HG03175 (cell line): Measurements from ENCODE around the gene BRD7.

ENCODE experiments used
- ATAC-seq: cut with Tn5 transposase; IDR thresholded peaks from one replicate; pipeline ENCODE4 v1.9.1; 2021; ENCODE audit warnings: mild to moderate bottlenecking, moderate library complexity; ENCODE audit not compliant: unreplicated experiment

BRD7 gene

DNA sequence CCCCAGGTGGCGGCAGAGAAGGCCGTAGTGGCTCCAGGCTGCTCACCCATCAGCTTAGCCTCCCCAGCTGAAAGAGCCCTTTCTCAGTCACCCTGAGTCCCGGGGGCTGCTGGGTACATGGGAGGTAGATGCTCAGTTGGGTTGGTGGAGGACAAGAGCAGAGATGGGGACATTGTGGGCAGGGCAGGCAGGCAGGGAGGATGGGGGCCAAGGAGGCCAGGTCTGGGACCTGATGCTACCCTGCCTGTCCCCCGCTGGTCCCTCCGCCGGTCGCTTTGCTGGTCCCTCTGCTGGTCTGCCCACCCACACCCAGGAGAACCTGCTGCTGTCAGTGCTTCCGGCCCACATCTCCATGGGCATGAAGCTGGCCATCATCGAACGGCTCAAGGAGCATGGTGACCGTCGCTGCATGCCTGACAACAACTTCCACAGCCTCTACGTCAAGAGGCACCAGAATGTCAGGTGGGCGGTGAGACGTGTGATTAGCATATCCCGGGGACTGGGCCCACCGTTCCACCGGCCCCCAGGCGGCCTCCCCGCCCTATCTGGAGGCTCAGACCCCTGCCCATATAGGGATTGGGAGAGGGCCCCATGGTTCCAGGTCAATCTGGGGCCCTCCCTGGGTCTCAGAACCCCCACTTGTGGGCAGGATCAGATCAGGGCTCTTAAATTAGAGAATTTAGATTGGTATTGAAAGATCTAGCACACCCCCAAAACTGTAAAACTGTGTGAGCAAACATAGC, 75.6 kb downstream of the BRD7 start:
- no peak for ATAC-seq

DNA sequence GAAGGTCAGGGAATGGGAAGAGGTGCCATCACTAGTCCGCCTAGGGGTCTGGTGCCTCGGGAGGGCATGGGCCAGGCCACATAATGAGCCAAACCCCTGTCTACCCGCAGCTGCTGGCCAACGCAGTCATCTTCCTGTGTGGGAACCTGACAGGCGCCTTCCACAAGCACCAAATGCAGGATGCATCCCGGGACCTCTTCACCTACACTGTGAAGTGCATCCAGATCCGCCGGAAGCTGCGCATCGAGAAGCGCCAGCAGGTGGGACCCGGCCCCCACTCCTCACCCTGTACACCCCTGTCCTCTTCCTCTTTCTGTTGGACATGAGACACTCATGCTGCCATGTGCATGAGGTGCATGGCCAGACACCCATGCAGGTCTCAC, 76.2 kb downstream of the BRD7 start:
- no peak for ATAC-seq

DNA sequence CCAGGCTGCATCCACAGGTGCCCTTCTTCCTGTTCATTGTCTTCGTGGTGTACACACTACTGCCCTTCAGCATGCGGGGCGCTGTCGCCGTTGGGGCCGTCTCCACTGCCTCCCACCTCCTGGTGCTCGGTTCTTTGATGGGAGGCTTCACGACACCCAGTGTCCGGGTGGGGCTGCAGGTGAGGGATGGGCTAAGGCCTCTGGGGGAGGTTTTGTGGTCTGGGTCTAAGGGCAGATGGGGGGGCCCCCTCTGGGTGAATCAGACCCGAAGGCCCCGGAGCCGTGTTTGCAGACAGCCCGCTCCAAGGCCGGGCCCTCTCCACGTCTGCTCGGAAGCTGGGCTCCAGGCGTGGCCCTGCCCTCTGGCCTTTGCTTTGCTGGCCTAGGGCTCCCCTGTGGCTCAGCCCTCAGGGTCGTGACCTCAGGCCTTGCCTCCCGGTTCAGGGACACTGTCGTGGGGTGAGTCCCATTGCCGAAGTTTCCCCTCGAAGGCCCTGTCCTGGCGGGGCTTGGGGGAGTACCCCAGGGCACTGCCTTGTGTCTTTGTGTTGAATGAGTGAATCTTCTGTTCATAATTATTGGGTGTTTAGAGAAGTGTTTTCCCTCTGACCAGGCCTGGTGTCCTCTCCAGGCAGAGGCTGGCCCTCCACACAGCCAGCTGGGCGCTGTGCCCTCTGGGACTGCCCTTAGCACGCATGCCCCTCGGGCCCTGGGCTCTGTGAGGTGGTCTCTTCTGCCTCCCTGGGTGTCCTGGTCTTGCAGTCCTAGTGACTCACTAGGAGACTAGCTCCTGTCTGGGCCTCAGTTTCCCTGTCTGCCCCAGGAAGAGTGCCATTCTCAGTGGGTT, 76.8 kb downstream of the BRD7 start:
- no peak for ATAC-seq

DNA sequence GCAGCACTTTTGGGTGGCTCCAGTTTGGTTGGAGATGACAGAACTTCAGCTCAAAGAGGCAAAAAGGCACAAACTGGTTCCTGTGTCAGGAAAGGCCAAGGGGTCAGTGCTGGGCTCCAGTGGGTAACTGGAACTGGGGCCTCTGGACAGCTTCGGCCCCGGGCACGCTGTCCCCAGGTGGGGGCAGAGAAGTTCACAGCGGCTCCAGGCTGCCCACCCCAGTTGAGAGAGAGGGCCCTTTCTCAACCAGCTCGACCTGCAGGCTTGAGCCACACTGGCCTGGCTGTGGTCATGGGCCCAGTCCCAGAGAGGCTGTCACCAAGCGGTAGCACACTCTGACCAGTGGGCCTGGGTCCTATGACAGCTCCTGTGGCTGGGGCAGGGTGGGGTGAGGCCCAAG, 77.9 kb downstream of the BRD7 start:
- no peak for ATAC-seq

DNA sequence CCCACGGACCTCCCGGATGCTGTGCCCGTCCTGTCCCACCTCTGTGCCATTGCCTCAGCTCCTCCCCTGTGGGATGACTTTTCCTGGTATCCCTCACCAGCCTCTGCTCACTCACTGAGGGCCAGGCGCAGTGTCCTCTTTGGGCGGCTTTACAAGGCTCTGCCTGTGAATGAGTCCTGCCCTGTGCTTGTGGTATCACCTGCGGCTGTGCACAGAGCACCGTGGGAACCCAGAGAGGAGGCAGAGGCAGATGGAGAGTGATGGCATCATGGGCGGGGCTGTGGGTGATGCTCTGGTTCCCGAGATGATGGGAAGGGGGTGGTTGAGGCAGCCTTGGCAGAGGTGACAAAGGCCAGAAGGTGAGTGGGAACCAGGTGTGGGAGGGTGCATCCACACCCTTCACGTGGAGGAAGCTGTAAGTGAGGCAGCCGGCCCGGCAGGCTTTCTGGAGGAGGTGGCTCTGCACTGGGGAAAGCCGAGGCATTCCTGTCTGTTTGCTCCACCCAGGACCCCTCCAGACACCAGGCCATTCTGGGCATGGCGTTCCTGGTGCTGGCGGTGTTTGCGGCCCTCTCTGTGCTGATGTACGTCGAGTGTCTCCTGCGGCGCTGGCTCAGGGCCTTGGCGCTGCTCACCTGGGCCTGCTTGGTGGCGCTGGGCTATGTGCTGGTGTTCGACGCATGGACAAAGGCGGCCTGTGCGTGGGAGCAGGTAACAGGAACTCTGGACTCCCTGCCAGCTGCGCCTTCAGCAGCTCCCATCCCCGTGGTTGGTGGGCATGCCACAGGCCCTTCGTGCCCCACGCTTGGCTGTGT, 78.6 kb downstream of the BRD7 start:
- ATAC-seq = no peak

DNA sequence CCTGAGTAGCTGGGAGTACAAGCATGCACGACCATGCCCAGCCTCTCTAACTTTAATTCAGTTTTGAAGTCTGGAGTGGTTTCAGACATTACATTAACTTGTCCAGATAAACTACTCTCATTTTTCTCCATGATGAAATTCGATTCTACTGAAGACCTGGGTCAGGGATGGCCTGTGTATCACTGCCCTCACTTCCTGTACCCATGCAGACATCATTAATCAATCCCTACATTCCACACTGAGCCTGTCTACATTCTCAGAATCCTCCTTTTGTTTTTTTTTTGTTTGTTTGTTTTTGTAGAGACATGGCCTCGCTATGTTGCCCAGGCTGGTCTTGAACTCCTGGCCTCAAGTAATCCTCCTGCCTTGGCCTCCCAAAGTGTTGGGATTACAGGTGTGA, 79.9 kb downstream of the BRD7 start:
- no peak for ATAC-seq

DNA sequence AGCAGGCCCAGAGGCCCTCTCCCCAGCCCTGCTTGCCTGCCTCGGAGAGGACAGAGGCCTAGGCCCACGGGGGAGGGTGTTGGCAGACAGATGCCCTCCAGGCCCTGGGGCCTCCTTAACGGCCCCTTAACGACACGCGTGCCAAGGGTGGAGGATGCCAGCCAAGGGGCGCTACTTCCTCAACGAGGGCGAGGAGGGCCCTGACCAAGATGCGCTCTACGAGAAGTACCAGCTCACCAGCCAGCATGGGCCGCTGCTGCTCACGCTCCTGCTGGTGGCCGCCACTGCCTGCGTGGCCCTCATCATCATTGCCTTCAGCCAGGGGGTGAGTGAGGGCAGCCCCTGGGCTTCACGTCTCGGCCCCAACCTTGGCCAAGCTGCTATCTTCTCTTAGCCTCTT, 80.8 kb downstream of the BRD7 start:
- no peak for ATAC-seq

DNA sequence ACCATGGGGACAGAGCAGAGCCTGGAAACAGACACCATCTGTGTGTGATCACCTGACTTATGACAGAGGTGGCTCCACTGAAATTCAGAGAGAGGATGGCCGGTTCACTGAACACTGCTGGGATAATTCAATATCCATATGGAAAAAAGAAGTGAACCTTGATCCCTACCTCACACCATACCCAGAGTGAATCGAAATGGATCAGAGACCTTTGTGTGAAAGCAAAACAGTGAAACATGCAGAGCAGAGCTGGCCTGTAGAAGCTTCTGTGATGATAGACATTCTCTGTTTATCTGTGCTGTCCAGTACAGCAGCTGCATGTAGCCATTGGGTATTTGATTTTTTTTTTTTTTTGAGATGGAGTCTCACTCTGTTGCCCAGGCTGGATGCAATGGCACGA, 82.1 kb downstream of the BRD7 start:
- no peak for ATAC-seq

DNA sequence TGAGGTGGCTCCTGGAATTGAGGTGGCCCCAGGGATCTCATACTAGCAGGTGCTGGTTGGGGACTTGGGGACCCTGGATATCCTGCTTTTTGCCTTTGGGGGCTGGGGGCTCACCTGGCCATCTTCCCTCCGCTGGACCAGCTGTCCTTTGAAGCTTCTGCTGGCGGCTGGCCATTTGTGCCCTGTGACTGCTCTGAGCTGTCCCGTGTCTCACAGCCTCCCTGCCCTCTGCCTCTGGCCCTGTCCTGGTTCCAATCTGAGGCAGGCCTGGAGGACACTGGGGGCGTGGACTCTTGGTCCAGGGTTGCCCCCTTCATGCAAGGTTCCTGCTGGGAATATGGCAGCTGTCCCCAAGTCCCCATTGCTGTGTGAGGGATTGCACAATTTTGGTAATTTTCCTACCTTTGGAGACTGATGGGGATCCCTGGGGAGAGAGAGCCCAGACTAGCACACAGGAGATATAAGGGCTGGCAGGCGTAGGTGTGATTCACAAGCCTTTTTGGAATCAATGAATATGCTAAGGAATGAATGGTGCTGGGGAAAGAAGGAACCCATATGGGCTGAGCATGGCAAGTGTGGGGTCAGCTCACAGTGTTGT, 83.3 kb downstream of the BRD7 start:
- ATAC-seq = no peak

DNA sequence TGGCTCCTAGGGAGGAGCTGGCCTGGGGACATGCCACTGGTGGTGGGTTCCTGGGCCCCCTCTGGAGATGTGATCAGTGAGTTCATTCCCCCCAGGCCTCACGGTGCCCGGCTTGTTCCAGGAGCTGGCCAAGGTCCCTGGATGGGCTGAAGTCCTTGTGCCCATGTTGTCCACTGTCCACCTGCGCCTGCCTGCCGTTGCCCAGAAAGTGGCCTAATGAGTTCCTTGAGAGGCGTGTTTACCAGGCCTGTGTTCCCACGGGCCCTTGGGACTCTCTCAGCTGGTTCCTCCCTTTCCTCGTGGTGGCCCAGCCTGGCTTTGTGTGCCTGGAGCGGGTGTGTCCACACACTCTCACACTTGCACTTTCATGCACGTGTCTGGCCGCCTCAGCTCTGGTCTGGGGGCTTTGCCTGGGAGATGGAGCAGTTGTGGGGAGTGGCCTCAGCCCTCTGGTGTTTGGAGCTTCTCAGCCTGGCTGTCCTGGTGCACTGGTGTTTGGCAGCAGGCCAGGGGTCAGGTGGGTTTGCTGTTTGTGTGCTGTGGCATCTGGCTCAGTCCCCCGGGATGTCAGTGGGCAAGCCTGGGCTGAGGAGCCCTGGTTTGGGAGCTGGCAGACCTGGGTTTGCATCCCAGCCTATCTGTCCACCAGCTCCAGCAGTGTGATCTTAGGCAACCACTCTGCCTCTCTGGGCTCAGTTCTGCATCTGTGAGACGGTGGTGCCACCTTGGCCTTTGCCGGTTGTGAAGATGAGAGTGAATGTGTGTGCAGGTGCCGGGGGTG, 84.5 kb downstream of the BRD7 start:
- ATAC-seq = no peak

DNA sequence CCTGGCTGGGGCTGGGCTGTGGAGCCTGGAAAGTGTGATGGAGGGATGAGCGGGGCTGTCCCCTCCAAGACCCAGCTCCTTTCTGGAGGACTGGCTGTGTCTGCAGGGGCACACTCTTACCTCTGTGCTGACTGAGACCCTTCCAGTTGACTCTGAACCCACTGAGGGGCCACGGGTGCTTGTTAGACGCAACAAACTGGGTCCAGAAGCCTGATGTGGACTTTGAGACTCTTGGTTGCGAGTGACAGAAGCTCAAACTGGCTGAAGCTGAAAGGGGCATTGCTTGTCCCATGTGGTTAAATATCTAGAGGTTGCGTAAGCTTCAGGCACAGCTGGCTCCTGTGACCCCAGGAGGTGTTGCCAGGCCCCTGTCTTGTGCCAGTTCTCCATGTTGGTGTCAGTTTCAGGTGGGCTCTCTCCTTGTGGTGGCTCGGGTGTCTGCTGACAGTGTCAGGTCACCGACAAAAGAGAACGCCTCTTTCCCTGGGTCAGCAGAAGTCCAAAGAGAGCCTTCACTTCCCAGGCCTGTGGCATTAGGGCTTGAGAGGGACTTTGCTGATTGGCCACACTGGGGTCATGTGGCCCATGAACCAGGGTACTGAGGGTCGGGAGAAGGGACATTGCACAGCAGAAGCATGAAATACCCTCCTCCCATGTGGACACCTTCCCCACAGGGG, 85.7 kb downstream of the BRD7 start:
- ATAC-seq = no peak

DNA sequence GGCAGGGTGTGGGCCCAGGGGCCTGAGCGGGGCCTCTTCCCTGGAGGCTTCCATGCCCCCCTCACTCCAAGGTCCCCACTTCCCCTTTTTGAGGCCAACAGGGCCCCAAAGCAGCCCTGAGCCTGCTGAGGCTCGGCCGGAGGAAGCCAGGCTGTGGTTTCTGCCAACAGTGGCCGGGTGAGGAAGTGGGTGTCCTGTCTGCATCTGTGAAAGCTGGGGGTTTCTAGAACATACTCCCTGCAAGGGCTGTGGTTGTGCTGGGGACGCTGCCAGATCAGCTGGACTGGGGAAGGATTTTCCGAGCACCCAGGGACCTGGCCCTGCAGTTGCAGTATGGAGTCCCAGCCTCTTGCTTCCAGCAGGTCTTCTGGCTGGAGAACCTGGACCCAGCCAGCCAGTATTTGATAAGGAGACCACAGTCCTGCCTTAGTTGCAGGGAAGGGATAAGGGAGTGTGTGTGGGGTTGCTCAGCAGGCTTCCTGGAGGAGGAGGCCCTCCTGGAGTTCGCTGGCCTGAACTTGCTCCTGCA, 86.7 kb downstream of the BRD7 start:
- ATAC-seq = peak; percentile 93

DNA sequence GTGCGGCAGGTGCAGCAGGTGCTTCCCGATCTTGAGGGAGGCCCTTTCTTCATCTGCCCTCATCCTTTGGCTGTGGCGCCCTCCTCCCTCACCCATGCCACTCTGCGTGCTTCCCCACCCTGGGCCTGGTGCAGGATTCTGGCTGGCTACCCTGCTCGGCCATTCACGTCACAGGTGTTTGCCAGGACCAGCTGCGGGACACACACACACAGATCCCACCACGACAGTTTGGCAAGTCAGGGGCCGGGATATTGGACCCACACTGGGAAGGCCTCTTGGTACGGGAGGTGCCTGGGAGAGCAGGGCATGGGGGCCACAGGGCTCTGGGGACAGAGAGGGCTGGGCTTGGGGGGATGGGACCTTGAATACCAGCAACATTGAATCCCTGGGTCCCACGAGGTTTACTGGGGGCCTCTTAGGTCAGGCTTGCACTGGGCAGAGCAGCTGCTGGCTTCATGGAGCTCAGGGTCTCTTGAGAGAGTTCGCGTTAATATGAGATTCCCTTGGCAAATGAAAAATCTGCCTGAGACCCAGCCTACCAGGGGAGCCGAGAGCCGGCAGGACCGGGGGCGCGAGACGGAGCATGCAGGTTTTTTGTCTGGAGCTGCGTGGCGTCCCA, 87.3 kb downstream of the BRD7 start:
- no peak for ATAC-seq

DNA sequence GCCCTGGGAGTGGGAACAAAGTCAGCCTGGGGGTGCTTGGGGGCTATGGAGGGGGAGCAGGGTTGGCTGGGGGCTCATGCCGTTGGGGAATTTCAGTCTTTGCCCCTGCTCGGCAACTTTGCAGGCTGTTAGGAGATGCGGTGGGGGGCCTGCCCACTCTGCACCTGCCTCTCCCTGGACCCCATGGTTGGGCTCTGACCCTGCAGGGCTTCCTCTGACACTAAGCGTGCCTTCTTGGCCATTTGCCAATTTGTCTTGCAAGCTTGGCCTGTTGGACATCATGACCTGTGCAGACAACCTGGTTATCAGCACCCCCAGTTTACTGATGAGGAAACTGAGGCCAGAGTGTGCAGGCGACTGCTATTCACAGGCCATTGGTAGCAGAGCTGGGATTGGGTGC, 87.9 kb downstream of the BRD7 start:
- ATAC-seq = no peak

DNA sequence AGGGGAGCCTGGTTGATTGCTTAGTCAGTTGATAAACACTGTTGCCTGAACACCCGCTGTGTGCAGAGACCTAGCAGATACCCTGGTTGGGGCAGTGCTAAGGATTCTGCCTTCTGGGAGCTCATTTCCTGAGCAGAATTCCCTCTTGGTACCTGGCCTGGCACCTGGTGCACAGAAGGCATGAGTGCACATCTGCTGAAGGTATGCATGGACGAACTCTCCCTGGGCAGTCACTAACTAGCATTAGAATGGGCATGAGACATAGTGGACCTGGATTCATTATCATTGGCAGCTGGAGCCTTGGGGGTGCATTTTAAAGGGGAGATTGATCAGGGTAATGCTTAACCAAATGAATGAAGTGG, 89.3 kb downstream of the BRD7 start:
- ATAC-seq = no peak

DNA sequence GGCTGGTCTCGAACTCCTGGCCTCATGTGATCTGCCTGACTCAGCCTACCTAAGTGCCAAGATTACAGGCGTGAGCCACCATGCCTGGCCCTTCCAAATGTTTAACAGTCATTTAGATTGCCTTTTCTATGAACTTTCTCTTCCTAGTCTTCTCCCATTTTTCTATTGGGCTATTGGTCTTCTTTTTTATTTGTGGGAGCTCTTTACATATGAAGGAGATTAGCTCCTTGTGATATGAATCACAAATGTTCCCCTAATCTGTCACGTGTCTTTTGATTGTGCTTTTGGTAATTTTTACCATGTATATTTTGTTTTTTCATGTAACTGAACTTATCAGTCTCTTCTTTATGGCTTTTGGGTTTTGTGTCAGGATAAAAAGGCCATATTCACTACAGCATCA, 90.5 kb downstream of the BRD7 start:
- ATAC-seq = no peak

DNA sequence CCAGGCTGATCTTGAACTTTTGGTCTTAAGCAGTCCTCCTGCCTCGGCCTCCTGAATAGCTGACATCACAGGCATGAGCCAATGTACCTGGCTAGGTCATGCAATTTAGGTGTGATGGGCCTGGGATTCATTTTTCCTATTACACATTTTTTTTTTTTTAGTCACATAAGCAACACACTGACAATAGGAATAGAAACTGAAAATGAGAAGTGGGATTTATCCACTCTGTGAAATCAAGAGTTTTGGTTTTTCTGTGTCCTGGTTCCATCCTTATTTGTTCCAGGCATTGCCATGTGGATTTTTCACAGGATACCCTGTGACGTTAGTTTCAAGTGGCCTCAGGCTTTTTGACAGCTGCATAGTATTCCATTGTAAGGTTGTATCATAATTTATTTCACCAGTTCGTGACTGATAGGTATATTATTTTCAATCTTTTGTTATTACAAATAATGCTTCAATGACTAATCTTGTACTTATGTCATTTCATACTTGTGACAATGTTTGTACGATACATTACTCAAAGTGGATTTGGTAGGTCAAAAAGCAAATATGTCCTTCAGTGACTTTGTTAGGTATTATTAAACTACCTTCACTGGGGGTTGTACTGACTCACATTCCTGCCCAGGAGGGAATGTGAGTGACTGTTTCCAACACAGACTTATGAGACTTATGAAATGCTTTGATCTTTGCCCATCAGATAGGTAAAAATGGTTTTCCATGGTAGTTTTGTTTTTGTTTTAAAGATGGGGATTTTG, 91.8 kb downstream of the BRD7 start:
- no peak for ATAC-seq

DNA sequence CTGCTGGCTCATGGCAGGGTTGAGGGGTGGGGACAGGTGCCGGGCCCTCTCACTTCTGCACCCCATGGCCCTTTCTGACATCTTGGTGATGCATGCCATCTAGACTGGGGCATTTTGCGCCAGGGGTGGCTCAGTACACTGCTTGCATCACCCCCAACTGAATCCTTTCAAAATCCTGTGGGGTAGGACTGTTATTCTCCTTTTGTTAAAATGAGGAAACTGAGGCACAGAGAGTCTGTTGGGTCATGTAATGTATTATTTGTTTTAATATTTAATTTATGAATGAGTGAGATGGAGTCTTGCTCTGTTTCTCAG, 92.5 kb downstream of the BRD7 start:
- no peak for ATAC-seq
